ENCODE results near the gene TP73. TPM values are rescaled to one million over a fixed set of nuclear protein-coding genes. Genes with fewer than 3 reads are reported as not detected.

The TP73 gene
- total RNA-seq, 2 experiments from 2014 or later = not detected

DNA sequence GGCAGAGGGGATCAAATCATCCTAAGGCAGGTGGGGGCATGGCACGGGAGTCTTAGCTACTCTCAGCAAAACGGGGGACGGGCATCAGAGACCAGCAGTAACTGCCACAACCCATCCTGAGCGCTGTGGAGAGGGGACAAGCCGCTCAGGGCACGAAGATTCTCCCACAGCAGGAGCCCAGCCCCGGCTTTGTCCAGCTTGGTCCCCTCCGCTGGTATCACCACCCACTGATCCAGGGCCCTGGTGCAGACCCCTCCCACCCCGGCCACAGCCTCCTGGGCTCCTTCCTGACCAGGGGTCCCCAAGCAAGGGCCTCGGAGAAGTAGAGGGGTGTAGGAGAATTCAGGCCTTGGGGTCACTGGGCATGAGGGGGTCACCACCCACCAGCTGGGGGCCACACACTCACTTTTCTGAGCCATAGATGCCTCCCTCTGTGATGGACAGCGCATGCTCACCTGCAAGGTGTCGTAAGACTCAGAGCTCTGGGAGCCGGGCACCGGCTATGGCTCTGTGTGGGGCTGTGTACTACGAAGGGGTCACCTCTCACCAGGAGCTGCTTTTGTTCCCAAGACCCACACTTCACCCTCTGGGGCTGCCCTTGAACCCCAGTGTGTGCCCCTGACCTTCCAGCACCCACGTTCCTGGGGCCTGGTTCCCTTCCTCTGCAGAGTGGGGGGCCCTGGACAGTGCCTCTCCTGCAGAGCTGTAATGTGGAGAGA is 117.9 kb downstream of the TP73 start:
- TF ChIP-seq, protein P1, sequence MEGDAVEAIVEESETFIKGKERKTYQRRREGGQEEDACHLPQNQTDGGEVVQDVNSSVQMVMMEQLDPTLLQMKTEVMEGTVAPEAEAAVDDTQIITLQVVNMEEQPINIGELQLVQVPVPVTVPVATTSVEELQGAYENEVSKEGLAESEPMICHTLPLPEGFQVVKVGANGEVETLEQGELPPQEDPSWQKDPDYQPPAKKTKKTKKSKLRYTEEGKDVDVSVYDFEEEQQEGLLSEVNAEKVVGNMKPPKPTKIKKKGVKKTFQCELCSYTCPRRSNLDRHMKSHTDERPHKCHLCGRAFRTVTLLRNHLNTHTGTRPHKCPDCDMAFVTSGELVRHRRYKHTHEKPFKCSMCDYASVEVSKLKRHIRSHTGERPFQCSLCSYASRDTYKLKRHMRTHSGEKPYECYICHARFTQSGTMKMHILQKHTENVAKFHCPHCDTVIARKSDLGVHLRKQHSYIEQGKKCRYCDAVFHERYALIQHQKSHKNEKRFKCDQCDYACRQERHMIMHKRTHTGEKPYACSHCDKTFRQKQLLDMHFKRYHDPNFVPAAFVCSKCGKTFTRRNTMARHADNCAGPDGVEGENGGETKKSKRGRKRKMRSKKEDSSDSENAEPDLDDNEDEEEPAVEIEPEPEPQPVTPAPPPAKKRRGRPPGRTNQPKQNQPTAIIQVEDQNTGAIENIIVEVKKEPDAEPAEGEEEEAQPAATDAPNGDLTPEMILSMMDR (IDR thresholded peaks at IDR 0.05) = no peak
- H3K4me1 ChIP-seq (ENCODE audit: insufficient read depth, low read length) = peaks cover 23% of the 10 kb centered on the region

DNA sequence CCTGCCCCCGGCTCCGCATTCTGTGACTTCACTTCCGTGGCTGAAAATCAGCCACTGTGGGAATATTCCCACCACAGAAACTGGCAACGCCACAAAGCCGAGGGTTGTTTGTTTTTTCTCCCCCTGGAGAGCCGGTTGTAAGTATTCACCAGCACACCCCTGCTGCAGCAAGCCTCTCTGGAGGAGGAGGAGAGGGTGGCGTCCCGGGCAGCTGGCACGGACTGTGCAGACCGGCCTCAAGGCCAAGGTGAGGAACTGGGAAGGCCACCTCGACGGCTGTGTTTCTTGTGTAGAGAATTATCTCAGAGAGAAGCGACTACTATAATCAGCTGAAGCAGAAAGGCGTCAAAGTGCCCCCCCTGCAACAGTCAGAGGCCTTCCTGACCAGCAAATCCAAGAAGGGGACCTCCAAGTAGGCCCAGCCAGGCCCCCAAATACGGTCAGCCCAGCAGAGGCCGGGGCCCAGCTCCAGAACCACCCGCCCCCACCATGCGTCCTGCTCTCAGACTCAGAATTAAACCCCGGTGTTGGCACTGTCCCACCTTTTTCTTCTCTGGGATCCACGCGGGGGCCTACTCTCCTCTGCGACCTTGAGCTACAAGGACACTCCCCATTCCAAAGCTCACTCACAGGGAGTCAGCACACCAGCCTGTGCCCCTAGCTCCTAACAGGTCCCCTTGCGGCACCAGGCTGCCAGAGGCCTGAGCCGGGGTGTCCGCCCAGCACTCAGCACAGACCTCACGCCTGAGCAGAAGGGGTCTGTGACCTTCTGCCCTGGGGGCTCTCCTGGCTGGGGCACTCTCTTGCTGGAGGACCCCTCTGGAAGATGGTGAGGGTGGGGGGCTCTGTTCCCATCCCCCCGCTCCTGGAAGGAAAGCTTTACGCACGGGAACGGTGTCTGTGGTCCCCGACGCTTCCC is 119.1 kb downstream of the TP73 start:
- intact Hi-C loops (cut with DNase I, micrococcal nuclease) = loop anchor here in 1 of 2 experiments (1.0 to 10.0 kb wide), 3 partner anchors 25 to 1247 kb away; partner anchors contain the start of genes LRRC47 and PANK4
- Mint-ChIP-seq H3K27me3 (peaks cover 5% of the 10 kb centered on the region), H3K4me3 (peak overlapping the region; percentile 80), H3K4me1 (ENCODE audit: low read depth) (peaks cover 5% of the 10 kb centered on the region), H3K9me3 (no peaks in the 10 kb centered on the region), H3K36me3 (ENCODE audit: low read depth) (no peaks in the 10 kb centered on the region), H3K27ac (no peak overlapping the region)
- peak overlapping the region; percentile 55 for H3K4me3 ChIP-seq (ENCODE audit: low read length)
- H3K9me3 ChIP-seq (ENCODE audit: control insufficient read depth in 1 of 2, insufficient read depth in 1 of 2, low read length in 2 of 2) = no peaks in the 10 kb centered on the region
- H3K36me3 ChIP-seq (ENCODE audit: insufficient read depth, low read length) = no peaks in the 10 kb centered on the region
- DNase-seq = peak in 1 of 14 experiments; percentile 17
- ChIA-PET CTCF (no interaction called here), POLR2A (no interaction called here)
- no peak overlapping the region for H3K27ac ChIP-seq (ENCODE audit: low read depth in 1 of 2, low read length in 2 of 2)
- no peak for ATAC-seq (ENCODE audit: poor library complexity)
- TF ChIP-seq, protein P1 (IDR thresholded peaks at IDR 0.05) = no peak
- H3K27me3 ChIP-seq (ENCODE audit: control insufficient read depth in 1 of 2, insufficient read depth in 2 of 2, low read length in 2 of 2) = no peaks in the 10 kb centered on the region
- H3K4me1 ChIP-seq (ENCODE audit: insufficient read depth, low read length) = peaks cover 33% of the 10 kb centered on the region

More for the DNA sequence above, 117.9 kb downstream of the TP73 start:
- peak overlapping the region; percentile 60 for H3K4me3 Mint-ChIP-seq
- peaks cover 9% of the 10 kb centered on the region for H3K27me3 Mint-ChIP-seq
- no peaks in the 10 kb centered on the region for H3K9me3 Mint-ChIP-seq
- ChIA-PET POLR2A (no interaction called here), CTCF (no interaction called here)
- no peaks in the 10 kb centered on the region for H3K36me3 Mint-ChIP-seq (ENCODE audit: low read depth)
- intact Hi-C loops (cut with DNase I, micrococcal nuclease) = loop anchor here in 1 of 2 experiments (10.0 kb wide), 1 partner anchor 1245 kb away; the partner anchor contains the start of gene PANK4
- H3K4me1 Mint-ChIP-seq (ENCODE audit: low read depth) = no peaks in the 10 kb centered on the region
- H3K9me3 ChIP-seq (ENCODE audit: control insufficient read depth in 1 of 2, insufficient read depth in 1 of 2, low read length in 2 of 2) = no peaks in the 10 kb centered on the region
- H3K27ac ChIP-seq (ENCODE audit: low read depth in 1 of 2, low read length in 2 of 2) = no peak overlapping the region
- H3K4me3 ChIP-seq (ENCODE audit: low read length) = no peak overlapping the region
- DNase-seq (no peak), ATAC-seq (ENCODE audit: poor library complexity) (no peak)
- no peaks in the 10 kb centered on the region for H3K27me3 ChIP-seq (ENCODE audit: control insufficient read depth in 1 of 2, insufficient read depth in 2 of 2, low read length in 2 of 2)
- H3K27ac Mint-ChIP-seq = no peak overlapping the region
- no peaks in the 10 kb centered on the region for H3K36me3 ChIP-seq (ENCODE audit: insufficient read depth, low read length)

DNA sequence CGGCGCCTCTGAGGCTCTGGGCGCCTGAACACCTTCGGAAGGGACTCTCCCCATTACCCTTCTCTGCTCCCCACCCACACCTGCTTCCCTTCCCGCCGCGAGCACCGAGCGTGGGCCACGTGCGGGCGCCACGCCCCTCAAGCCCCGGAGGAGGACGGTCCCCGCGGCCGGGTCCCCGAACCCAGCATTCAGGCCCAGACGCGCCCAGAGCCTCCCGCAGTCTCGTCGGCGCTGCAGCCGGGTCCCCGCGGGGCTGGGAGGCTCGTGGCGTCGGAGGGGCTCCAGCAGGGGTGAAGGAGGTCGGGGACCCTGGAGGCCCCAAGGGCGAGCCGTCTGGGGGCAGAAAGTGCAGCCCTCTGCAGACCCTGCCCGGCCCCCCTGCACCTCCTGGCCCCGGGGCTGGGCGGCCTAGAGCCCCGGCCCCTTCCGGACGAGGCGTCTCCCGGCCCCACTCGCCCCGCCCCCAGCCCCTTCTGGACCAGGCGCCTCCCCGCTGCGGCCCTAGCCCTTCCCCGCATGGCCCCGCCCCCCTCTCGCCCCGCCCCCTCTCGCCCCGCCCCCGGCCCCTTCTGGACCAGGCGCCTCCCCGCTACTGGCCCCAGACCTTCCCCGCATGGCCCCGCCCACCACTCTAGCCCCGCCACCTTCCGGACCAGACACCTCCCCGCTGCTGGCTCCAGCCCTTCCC is 119.9 kb downstream of the TP73 start:
- Histone ChIP-seq H3K4me3 (ENCODE audit: low read length) (peak overlapping the region; percentile 55), H3K4me1 (ENCODE audit: insufficient read depth, low read length) (peaks cover 33% of the 10 kb centered on the region), H3K27ac (ENCODE audit: low read depth in 1 of 2, low read length in 2 of 2) (no peak overlapping the region), H3K9me3 (ENCODE audit: control insufficient read depth in 1 of 2, insufficient read depth in 1 of 2, low read length in 2 of 2) (no peaks in the 10 kb centered on the region), H3K36me3 (ENCODE audit: insufficient read depth, low read length) (no peaks in the 10 kb centered on the region), H3K27me3 (ENCODE audit: control insufficient read depth in 1 of 2, insufficient read depth in 2 of 2, low read length in 2 of 2) (no peaks in the 10 kb centered on the region)
- ChIA-PET CTCF (no interaction called here), POLR2A (no interaction called here)
- peaks cover 5% of the 10 kb centered on the region for H3K27me3 Mint-ChIP-seq
- DNase-seq = peak; percentile 73 to 97 (median 88)
- peak; percentile 77 for ATAC-seq (ENCODE audit: poor library complexity)
- no peaks in the 10 kb centered on the region for H3K36me3 Mint-ChIP-seq (ENCODE audit: low read depth)
- H3K4me1 Mint-ChIP-seq (ENCODE audit: low read depth) = peaks cover 5% of the 10 kb centered on the region
- no peak overlapping the region for H3K27ac Mint-ChIP-seq
- intact Hi-C loops (cut with DNase I, micrococcal nuclease) = loop anchor here in 1 of 2 experiments (1.0 to 10.0 kb wide), 3 partner anchors 24 to 1247 kb away; partner anchors contain the start of genes LRRC47 and PANK4
- H3K9me3 Mint-ChIP-seq = no peaks in the 10 kb centered on the region
- H3K4me3 Mint-ChIP-seq = peak overlapping the region; percentile 80
- TF ChIP-seq, protein P1 (IDR thresholded peaks at IDR 0.05) = no peak
